GM18861 (cell line): ENCODE results near the gene IVD.

Experiments
- ATAC-seq: cut with Tn5 transposase; IDR thresholded peaks from one replicate; pipeline ENCODE4 v1.9.1; 2021; ENCODE audit not compliant: unreplicated experiment

IVD gene

DNA sequence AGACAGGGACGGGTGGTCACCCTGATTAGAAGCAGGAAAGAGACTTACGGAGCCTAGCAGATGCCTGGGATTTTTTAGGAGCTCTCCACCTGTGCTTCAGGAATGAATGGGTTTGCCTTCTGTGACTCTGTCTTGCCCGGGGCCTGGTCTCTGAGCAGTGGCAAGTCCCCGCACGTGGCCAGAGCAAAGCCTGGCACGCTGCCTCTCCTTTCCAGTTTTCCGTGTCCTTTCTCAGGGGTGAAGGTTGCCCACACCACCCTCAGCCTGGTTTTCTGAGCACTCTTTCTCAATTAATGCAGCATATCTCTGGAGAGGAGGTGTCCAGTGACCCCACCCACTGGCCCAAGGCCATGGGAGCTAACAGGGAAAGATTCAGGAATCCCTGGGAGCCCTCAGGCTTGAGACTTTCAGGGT lies 50.7 kb downstream of the IVD start:
- ATAC-seq = no peak

GRCh38 chr15:40456738-40457137 lies 51.1 kb downstream of the IVD start:
- no peak for ATAC-seq

GRCh38 chr15:40458495-40459371 lies 53.1 kb downstream of the IVD start:
- no peak for ATAC-seq

DNA sequence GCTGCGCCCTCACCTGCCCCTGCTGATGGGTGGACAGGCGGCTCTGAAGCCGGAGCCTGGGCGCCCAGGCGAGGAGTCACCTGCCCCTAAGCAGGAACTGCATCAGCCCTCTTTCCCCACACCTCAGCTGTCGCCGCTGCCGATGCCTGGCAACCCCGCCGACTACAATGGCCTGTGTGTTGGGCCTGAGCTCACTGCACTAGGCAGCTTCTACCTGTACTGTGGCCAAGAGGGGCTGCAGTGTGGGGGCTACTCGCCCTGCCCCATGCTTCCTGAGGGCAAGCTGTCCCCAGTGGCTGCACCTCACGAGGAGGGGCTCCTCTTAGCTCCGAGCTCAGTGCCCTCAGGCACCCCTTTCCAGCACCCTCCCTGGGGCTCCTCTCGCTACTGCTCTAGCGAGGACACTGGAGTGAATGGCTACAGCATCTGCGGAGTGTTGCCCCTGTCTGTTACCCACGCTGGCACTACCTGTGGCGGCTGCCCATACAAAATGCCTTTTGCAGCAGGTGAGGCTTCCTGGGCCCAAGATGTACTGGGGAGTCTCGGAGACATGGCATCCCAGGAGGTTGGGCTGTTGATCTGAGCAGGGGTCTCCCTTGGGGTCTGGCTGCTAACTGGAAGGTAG lies 53.9 kb downstream of the IVD start:
- ATAC-seq = no peak

DNA sequence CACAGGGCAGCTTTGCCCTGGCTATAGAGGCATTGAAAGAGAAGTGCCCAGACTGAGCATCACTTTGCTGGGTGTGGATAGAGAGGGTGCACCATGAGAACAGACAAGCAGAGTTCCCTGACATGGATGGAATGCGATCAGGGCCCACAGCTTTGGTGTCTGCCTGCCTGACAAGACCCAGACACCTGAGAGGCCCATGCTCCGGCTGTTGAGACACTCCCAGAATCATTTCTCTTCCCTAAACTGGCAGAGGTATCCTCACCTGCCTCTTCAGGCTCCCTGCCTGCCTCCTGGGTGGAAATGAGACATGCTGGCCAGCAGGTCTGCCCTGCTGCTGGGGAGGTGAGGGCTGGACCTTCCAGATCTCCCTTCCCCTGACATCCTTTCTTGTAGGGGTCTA lies 54.8 kb downstream of the IVD start:
- no peak for ATAC-seq

DNA sequence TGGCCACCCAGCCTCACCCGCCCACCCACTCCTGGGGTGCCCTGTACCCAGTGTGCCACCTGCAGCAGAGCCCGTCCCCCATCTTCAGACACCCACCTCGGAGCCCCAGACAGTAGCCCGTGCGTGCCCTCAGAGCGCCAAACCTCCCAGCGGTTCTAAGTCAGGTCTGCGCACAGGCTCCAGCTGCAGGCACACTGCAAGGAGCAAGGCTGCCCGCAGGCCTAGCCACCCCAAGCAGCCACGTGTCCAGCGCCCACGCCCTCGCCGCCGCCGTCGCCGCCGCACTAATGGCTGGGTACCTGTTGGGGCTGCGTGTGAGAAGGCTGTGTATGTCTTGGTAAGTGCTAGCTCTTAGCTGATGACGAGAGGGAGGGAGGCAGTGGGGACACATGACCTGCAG lies 56.4 kb downstream of the IVD start:
- no peak for ATAC-seq

GRCh38 chr15:40463279-40463678 lies 57.7 kb downstream of the IVD start:
- ATAC-seq = no peak

DNA sequence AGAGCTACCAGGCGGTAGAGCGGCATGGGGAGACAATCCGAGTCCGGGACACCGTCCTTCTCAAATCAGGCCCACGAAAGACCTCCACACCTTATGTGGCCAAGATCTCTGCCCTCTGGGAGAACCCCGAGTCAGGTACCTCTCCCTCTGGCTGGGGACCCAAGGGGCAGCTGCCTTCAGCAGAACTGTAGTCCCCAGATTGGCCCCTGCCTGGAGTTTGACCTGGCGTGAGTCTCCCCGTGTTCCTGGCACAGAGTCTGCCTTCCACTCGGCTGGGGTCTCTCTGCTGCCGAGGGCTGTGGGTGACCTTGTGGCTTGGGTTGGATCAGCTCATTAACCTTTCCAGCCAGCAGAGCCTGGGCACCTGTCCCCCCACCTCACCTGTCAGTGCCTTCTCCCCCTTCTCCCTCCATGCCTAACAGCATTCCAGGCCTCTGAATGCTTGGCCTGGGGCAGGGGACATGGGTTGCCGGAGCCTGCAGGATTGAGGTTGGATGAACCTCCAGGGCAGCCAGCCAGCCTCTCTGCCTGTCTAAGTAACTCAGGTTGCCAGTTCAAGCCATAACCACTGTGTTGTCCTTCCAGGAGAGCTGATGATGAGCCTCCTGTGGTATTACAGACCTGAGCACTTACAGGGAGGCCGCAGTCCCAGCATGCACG lies 58.4 kb downstream of the IVD start:
- ATAC-seq = no peak

- no peak for ATAC-seq
Observed at GRCh38 chr15:40464595-40465185, 59.1 kb downstream of the IVD start.

- ATAC-seq = no peak
Observed at GRCh38 chr15:40465939-40466338, 60.3 kb downstream of the IVD start.

GRCh38 chr15:40466426-40467260 lies 61.0 kb downstream of the IVD start:
- ATAC-seq = no peak

DNA sequence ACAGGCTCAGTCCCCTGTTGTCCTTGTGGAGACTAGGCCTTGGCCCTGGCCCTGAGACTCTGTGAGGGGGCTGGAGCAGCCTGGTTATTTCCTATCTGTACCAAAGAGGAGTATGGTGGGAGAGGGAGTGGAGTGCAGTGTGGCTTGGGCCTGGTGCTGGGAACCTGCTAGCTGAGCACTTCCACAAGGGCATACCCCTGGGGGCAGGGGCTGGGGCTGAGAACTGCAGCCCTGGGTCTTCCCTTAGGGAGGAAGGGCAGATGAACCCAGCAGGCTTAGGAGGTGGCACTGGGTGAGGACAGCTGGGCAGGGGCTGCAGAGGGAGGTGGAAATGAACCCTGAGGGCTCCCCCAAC lies 61.6 kb downstream of the IVD start:
- no peak for ATAC-seq

DNA sequence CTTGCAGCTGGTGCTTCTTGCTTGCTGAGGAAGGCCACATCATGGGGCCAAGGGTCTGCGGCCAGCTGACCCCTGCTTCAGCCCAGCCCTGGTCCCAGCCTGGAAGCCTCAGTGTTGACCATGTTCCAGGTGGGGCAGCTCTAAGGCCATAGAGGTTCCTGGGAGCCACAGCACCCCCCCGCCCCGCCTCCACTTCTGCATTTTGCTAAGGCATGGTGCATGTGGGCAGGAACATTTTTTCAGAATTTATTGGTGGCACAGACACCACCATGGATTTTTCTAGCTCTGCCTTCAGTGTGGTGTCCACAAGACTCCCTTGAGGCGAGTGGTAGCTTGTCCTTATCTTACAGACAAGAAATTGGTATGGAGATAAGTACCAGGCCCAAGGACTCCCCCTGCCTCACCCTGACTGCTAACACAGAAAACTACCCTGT lies 63.3 kb downstream of the IVD start:
- ATAC-seq = no peak

DNA sequence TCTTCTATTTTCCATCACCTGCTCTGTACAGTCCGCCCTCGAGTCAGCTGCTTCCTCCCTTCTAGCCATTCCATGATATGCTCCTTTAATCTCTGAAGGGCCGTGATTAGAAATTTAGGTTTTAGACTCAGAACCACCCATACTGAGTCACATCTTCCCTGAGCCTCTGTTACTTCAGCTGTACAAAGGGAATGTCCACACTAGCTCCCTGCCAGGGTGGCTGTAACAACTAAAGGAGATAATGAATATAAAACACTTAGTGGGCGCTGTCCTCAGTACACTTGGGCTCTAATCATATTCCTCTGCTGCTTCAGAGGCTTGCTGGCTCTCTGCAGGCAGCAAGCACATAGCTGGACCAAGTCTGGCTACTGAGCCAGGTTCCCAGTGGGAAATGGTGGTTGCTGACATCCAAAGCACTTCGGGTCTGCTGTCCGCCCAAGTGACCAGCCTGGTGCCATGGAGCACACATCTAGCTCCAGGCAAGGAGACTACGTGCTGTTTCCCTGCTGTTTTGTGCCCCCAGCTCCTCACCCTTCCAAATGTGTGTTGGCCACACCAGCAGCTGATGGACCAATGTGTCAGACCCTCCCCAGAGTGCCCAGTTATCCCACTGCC lies 64.3 kb downstream of the IVD start:
- ATAC-seq = no peak

- no peak for ATAC-seq
Observed at GRCh38 chr15:40470423-40471104, 65.0 kb downstream of the IVD start, which contains the start of gene CHST14. Gene CHST14 (plus strand): TSS chr15:40470984. CDS start chr15:40471214, 230 bp downstream.
